ENCODE results near the gene LYSMD4.

LYSMD4 gene

DNA sequence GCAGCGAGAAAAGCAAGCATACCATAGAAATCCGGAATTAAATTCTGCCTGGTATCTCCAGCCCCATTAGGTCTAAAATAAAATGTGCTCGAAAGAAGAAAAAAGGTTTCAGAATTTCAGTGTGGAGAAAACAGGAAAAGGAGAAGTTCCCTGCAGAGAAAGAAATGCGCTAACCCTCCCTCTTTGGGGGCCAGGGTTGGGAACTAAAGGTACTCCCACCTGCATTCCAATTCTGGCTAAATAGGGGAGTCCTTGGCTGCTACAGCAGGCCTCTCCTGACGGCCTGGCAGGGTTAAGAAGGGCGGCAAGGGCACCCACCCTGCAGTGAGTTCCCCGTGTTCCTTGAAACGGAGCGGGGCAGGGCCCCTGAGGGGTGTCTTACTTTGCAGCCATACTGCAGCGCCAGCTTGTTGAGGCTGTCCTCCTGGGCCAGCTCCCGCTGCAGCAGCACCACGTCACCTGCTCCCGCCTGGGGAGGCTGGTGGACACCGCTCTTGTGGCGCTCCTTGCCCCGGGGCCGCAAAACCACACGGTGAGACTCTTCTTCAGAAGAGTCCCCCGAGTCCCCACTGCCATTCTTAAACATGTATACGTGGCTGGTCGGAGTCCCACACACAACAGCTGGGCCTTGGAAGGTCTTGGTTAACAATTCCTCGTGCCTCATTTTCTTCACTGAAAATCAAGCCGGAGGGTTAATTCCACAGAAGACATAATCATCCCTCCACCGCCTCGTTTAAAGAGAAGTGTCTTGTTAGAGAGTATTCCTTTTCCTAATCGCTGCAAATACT is 1.7 kb downstream of the LYSMD4 start:
- DNase-seq (ENCODE audit: low read depth) = no peak

DNA sequence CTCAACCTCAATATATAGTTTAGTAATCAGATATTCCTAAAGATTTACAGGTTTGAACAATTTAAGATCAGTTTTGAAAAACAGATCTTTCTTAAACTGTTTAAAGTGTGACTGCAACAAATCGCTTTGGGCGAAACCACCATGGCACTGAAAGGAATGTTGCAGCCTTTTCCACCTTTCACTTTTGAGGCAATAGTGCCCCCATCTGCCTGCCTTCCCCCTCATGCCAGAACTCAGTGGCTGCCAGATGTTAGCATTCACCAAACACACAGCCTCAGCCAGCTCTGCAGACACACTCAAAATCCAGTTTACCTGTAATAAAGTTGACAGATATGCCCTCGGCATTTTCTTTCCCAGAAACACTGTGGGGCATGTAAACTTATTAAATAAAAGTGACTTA is 3.3 kb downstream of the LYSMD4 start:
- peak; percentile 35 for DNase-seq (ENCODE audit: low read depth)

DNA sequence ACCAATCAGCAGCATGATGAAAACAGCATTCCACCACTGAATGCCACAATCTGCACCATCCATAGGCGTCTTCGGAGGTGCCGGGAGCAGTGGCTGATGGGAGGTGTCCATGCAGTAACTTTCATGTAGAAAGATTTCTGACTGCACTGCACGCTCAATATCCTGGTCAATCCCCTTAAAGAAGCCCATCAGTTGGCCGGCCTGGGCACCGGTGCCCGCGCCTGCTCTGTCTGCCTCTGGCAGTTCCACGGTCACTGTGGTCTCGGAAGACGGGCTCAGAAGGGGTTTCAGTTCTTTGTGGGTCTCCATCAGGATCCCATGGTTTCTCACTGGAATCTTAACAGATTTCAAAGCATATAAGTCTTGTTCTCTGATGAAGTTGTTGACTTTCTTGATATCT is 3.9 kb downstream of the LYSMD4 start:
- DNase-seq (ENCODE audit: low read depth) = no peak

DNA sequence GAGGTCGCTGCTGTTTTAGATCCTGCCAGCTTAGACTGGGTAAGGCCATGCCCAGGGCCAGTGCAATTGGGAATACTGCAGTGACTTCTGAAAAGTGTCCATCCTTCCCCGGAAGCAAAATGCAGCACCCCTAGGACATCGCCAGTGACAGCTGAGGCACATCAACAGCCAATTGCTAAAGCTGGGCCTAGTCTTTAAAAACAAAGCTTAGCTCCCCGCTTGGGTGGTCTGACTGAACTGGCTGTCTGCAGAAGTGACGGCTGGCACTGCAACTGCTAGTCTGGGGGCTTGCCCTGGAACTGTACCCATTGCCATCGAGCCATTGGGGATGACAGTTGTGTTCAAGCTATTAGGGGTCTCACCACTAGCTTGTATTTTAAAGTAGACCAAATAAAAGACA is 4.3 kb downstream of the LYSMD4 start:
- no peak for DNase-seq (ENCODE audit: low read depth)

DNA sequence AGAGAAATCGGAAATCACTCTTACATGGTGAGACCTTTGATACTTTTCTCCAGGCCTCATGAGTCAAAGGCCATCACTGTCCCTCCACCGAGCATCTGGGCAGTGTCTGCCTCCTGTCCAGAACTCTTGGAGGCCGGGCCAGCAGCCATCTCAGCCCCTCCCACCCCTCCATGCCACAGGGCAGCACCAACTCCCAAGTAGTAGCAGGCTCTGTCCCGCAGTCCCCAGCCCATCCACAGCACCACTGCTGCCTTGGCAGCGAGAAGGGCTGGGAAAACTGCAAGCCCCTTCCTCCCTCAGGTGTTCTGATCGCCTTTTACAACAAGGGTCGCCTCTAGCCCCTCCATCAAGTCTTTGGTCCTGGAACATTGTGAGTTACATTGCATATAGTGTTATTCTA is 5.5 kb downstream of the LYSMD4 start:
- no peak for DNase-seq (ENCODE audit: low read depth)

DNA sequence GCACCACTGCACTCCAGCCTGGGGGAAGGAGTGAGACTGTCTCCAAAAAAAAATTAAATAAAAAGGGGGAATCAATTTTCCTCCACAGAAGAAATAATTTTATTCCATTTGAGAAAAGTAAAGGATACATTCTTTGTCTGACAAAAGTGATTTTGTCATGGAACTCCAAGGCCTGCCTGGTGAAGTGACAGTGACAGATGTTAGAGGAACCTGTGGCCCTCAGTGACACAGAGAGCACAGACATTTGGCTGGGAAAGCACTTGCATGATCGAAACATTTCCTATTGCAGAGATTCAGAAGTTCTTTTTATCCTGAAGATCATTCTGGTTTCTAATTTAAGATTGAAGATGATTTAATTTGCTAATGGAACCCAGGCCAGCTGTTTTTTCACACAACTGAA is 5.9 kb downstream of the LYSMD4 start:
- DNase-seq (ENCODE audit: low read depth) = no peak

DNA sequence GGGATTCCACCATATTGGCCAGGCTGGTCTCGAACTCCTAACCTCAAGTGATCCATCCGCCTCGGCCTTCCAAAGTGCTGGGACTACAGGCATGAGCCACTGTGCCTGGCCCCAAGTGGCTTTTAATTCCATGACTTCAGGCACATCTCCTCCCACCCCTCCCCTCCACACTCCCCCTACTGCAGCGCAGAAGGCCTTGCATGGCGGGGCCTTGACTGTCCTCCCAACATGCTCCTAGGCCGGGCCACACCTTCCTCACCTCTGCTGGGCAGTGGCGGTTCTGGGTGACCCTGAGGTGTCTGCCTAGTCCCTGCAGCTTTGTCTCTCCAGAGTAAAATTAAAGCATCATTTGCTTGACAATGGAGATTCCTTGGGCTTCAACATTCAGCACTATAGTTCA is 6.9 kb downstream of the LYSMD4 start:
- DNase-seq (ENCODE audit: low read depth) = no peak

DNA sequence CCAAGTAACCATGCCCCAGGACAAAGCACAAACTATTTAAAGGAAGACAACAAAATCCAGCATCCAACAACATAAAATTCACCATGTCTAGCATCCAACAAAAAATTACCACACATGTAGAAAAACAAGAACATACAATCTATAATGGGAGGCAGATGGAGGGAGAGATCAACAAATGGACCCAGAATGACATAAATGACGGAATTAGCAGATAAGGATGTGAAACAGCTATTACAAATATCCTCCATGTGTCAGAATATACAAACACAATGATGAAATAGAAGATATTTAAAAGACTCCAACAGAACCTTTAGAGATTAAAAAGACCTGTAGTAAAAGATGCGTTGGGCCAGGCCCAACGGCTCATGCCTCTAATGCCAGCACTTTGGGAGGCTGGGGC is 10.8 kb downstream of the LYSMD4 start:
- DNase-seq (ENCODE audit: low read depth) = no peak

DNA sequence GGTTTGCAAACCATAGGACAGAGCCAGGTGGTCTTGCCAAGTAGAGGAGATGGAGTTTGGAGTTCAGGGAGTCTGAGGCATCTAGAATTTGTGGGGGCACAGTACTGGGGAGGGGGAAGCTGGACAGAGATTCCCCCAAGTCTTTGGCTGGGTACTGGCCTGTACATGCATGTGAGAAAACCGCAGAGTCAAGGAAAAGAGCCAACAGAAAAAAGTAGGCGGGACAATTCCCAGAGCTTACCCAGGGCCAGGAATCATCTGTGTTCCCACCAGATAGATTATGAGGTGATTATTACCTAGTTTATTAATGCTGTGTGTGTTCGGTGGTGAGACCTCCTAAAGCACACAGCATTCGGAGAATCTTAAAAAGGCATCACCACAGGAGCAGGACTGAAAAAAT is 11.3 kb downstream of the LYSMD4 start:
- no peak for DNase-seq (ENCODE audit: low read depth)

DNA sequence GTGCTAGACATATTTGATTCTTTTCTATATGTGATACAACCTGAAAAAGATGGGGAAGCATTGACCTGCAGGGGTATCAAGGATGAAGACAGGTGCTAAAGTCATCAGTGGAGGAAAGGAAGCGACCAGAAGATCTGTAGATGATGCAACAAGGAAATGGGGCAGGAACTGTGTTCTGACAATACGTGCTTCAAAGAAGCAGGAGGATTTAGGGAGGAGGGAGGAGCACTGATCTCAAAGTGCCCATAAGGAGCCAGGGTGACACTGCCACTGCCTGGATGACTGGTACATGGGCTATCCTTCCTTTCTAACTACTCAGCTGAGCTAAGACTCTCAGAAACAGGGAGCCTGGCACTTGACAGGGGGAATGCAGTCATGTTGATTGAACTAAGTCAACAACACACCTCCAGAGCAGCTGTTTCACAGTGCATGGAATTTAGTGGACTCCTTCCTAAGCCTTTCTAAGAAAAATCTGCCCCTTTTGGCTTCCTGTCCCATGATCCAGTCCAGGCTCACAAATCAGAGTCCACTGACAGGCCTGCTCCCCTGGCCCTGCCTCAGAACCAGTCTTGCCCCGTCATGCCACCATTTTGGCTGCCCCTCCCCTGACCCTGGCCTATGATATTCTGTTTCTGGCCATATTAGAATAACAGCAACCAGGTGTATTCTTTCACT is 12.0 kb downstream of the LYSMD4 start:
- no peak for DNase-seq (ENCODE audit: low read depth)

DNA sequence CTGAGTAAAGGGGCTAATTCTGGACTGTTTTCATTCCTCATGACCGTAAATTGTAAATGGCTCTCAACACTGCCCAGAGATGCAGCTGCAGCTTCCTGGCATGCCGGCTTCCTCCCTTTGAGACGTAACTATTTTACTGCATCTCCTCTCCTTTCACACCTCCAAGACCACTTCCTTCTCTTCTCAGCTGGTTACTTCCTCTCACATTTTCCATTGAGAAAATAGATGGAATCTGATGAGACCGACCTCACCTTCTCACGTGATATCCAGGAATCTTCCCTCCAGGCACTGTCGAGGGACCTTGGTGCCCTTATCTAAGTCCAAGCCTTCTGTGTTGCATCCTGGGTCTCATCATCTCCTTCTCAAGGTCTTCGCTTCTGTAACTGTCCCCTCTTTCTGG is 12.7 kb downstream of the LYSMD4 start:
- DNase-seq (ENCODE audit: low read depth) = no peak

DNA sequence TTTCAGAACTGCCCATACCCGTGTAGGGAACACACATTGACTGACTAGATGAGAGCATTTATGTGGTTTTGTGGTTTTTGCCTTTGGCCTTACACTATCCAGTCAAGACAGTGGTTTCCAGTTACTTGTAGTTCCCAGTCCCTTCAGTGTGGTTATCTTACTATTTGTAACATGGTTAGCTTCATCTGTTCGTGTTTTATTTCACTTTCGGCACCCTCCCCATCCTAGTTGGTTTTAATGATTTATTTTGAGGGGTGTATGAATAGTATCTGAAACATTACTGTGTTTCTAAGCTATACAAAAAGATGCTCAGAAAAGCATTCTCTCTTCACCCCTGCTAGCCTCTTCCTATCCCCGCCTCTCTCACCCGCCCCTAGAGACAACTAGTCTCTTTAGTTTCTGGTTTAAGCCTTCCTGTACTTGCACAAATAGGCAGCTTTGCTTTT is 14.1 kb downstream of the LYSMD4 start:
- DNase-seq (ENCODE audit: low read depth) = no peak

DNA sequence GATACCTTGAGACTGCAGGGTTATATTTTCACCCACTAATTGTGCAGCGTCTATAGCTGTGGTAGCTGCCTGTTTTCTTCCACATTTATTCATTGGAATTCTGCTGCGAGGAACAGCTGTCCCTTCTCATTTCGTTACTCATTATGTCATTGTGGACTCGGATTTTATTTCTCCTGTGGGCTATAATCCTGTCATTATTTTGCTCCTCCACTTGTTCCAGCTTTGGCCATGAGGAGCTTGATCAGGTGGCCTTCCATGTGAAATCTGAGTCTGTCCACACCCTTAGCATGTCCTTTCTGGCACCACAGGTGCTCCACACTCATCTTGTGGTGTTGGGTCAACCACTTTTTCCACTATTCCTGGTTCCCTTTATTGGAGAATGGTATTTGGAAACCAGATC is 14.8 kb downstream of the LYSMD4 start:
- no peak for DNase-seq (ENCODE audit: low read depth)

DNA sequence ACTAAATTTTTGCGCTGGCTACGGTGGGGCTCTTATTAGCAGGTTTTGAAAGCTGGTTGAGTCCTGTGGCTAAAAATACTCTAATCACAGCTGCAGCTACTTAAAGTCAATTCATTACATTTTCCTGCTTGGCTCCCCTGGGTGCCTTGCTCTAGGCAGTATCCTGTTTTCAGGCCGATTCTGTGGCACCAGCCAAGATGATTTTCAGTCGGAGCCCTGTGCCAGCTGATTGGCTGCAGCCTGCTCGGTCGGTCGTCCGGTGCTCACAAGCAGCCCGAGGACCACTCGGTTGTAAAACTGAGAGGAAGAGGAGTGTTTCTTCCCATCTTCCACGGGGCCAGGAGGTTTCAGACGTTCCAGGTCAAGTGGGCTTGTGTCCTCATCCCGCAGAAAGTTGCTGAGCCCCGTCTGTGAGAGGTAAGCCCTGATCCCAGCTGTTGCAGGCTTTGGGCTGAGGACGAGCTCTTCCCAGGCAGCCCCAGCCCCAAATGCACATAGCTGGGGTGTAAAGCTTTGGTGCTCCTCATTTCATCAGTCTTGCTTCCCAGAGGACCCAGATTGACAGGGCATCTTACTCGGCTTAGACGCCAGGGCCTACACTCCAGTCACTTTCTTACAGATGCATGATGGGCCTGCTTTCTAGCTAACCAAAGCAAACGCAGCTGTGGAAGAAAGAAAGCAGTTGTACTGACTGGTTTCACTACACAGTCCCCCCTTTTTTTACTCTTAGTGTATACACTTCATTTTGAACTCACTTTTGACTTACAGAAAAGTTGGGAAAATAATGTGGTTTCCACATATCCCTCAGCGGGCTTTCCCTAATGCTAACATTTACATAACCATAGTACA is 15.9 kb downstream of the LYSMD4 start:
- DNase-seq (ENCODE audit: low read depth) = no peak

DNA sequence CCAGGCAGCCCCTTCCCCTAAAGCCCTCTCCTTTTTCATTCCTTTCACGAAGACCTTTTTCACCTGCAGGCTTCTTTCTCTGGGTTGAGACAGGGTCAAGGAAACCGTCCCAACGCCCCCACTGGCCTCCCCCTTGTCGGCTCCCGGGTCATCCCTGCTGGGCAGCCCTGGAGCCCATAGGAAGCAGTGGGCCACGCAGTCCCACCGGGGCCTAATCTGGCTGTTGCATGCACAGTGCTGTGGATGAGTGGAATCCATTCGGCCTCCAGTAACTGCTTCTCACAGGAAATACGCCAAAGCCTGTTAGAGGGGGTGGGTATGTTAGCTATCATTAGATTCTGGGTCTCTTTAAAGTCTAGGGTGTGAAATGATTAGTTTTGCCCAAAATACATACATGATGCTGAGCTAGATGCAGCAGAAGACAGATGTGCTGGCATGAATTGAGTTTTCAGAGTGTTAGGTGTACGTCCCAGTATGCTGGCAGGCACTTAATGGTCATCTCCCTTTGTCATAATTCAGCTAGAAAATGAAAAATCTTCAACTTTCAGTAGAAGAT is 16.6 kb downstream of the LYSMD4 start:
- DNase-seq (ENCODE audit: low read depth) = no peak

DNA sequence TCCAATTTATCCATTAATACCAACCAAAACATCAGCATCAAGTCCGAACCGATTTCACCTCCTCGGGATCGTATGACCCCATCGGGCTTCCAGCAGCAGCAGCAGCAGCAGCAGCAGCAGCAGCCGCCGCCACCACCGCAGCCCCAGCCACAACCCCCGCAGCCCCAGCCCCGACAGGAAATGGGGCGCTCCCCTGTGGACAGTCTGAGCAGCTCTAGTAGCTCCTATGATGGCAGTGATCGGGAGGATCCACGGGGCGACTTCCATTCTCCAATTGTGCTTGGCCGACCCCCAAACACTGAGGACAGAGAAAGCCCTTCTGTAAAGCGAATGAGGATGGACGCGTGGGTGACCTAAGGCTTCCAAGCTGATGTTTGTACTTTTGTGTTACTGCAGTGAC is 20.8 kb downstream of the LYSMD4 start:
- no peak for DNase-seq (ENCODE audit: low read depth)

DNA sequence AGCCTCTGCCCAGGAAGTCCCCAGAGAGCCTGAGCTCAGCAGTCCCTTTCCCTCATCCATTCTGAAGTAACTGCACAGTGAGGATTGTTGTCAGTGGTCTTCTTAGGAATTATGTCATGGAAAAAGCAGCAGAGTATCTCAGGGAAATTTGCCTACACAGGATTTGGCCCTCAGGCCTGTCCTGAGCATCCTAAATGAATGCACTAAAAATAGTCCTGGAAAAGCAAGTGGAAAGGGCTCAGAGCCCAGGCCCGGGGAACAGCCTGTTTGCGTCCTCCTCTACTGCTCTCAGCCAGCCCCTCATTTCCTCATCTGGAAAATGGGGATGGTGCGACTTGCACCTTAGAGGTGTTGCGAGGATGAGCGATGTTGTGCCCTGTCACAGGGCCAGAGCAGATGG is 21.6 kb downstream of the LYSMD4 start:
- no peak for DNase-seq (ENCODE audit: low read depth)

DNA sequence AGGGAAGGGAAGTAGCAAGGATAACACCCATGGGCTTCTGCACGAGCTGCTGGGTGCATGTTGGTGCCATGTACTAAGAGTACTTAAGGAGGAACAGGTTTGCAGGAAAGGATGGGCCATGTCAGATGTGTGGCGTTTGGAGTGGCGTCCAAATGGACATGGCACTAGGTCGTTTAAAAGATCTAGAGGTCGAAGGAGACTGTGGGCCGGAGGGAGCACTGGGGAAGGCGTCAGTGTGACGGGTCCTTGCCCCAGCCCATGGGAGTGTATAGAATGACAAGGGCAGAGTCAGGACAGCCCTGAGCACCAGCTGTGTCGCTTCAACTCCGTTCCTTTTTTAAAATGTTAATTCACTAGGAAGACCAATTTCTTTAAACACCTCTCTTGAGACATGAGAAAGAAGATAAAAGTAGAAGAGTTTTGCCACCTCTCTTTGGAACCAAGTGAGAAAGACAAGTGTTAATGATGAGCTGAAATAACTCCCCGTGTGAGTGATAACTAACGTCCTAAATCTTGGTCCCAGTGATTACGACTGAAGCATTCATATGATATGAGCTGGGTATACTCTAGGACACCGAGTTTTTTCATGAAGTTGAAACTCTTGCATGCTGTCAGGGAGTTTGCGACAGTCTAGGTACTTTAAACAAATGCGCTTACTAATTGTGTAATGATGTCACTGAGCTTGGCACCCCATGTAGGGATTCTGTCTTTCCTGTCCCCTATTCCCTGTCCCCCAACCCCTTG is 23.8 kb downstream of the LYSMD4 start:
- no peak for DNase-seq (ENCODE audit: low read depth)

DNA sequence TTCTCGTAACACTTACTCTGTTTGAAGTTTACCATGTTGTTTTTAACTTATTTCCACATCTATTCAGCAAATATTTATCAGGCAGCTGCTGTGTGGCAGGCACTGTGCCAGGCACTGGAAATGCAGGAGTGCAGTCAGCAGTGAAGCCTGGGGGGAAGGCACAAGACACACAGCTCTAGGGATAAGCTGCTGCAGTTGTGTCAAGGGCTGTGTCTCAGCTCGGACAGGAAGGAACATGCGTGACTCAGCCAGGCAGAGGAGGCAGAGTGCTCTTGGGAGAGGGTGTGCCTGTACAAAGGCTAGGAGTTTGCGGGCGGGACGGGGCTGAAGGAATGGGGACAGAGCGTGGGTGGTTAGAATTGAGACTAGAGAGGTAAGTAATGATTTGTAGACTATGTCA is 24.7 kb downstream of the LYSMD4 start:
- peak; percentile 75 for DNase-seq (ENCODE audit: low read depth)

DNA sequence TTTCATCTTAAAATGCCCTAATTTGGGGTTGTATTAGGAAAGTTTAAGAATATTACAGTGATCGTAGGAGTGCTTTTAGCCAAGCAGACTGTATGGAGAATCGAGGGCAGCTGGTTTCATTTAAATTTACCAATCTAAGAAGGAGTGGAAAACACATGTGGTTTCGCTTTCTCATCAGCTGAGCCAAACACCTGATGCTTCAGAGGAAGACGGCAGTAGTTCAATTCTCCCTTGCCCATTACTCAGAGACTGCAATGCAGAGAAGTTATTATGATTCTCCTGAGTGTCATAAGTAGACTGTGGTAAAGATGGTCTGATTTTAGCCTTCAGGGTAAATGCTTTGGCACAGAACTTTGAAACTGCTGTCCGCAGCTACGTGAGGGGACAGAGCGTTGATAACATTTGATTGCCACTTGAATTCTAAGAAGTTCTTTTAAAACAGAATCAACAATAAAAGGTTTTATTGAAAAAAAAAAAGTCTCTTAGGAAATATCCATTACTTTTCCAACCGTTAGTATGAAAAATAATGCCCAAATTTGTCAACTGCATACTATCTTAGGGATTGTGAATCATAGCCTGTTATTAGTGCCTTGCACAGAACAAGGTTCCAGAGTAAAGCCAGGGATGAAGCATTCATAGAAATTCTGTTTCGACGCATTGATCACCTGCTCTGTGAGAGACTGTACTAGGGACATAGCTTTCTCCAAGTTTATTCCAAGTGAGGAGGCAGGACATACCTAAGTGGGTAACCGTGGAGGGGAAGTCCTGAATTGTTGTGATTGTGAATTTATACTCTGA is 25.6 kb downstream of the LYSMD4 start:
- DNase-seq (ENCODE audit: low read depth) = peak; percentile 68

Measured in GM04504 (cell line).